Fibroblast of lung (primary cell): ENCODE results near the gene COL4A2. TPM values are rescaled to one million over a fixed set of nuclear protein-coding genes. Genes with fewer than 3 reads are reported as not detected.

Source experiments
- DNase-seq, 2 donors: peaks; one replicate each; pipeline versions ENCODE4 v3.0.0 to v3.0.0-alpha.2; 2010; ENCODE audit warnings: low read depth in 2 of 2
- H2AFZ ChIP-seq: 2 replicates; pipeline ENCODE4 v1.5.1; 2012; ENCODE audit warnings: low read length, control low read depth, inconsistent platforms
- H3K27ac ChIP-seq: 2 replicates; pipeline ENCODE4 v1.5.1; 2011; ENCODE audit warnings: low read length, control low read depth; ENCODE audit not compliant: insufficient read depth
- H3K27me3 ChIP-seq: 2 replicates; pipeline ENCODE4 v1.5.1; 2011; ENCODE audit warnings: mild to moderate bottlenecking, low read length; ENCODE audit not compliant: control insufficient read depth, insufficient read depth
- H3K36me3 ChIP-seq: 2 replicates; pipeline ENCODE4 v1.5.1; 2011; ENCODE audit warnings: low read length; ENCODE audit not compliant: control insufficient read depth, insufficient read depth
- H3K4me1 ChIP-seq: 2 replicates; pipeline ENCODE4 v1.5.1; 2011; ENCODE audit warnings: low read length; ENCODE audit not compliant: control insufficient read depth, insufficient read depth; ENCODE audit errors: extremely low read depth
- H3K4me2 ChIP-seq: 2 replicates; pipeline ENCODE4 v1.5.1; 2011; ENCODE audit warnings: low read length, control low read depth; ENCODE audit not compliant: insufficient read depth; ENCODE audit errors: extremely low read depth
- H3K4me3 ChIP-seq, 4 experiments: fragments of 200-600 bp in 1 of 4; sonication (generic) in 1 of 4; replicated peaks in 1 of 4; 2 replicates each; pipeline ENCODE4 v1.5.1; 2011 to 2016; ENCODE audit warnings: low read length in 4 of 4, low read depth in 3 of 4, mild to moderate bottlenecking in 3 of 4, control low read depth in 2 of 4, inconsistent platforms in 1 of 4, mixed read lengths in 1 of 4; ENCODE audit not compliant: insufficient read depth in 1 of 4; ENCODE audit errors: control extremely low read depth in 1 of 4
- H3K79me2 ChIP-seq: 2 replicates; pipeline ENCODE4 v1.5.1; 2012; ENCODE audit warnings: mild to moderate bottlenecking, low read length, inconsistent platforms; ENCODE audit not compliant: control insufficient read depth, insufficient read depth
- H3K9ac ChIP-seq: 2 replicates; pipeline ENCODE4 v1.5.1; 2011; ENCODE audit warnings: mild to moderate bottlenecking, low read length, control low read depth; ENCODE audit not compliant: insufficient read depth
- H3K9me3 ChIP-seq: 2 replicates; pipeline ENCODE4 v1.5.1; 2012; ENCODE audit warnings: low read depth, low read length; ENCODE audit not compliant: control insufficient read depth, insufficient read depth
- H4K20me1 ChIP-seq: 2 replicates; pipeline ENCODE4 v1.5.1; 2011; ENCODE audit warnings: low read length; ENCODE audit not compliant: control insufficient read depth, insufficient read depth; ENCODE audit errors: extremely low read depth
- CTCF ChIP-seq, 2 donors: IDR thresholded peaks in 1 of 2; conservative IDR thresholded peaks in 1 of 2; 1 replicate in 1 of 2; 2 replicates in 1 of 2; pipeline ENCODE4 v1.5.1; 2011 to 2012; ENCODE audit warnings: low read length in 2 of 2, control low read depth in 1 of 2, inconsistent platforms in 1 of 2, low read depth in 1 of 2, mild to moderate bottlenecking in 1 of 2
- EZH2 ChIP-seq: IDR thresholded peaks from 2 replicates; pipeline ENCODE4 v1.5.1; 2012; ENCODE audit warnings: low read length, control low read depth, mild to moderate bottlenecking; ENCODE audit errors: missing control alignments
- polyA plus RNA-seq, 2 donors: library from polyadenylated mRNA; depleted of rRNA in 1 of 2; stranded (reverse) in 1 of 2; unstranded in 1 of 2; fragments of >200 nt; gene quantifications; 2 replicates each; pipeline ENCODE4 v1.2.1, GENCODE V29; 2011 to 2012; ENCODE audit warnings: missing spikeins in 1 of 2
- total RNA-seq: library from RNA; depleted of rRNA; stranded (reverse); fragments of >200 nt; gene quantifications from 2 replicates; pipeline ENCODE4 v1.2.1, GENCODE V29; 2014

COL4A2 gene
- total and polyA plus RNA-seq, 2 donors (not counting 1 experiment from before 2014, with no cell fraction given), result 93.1 to 463 TPM

GRCh38 chr13:110330491-110331011 is 23.5 kb downstream of the COL4A2 start:
- Histone ChIP-seq H3K4me1 (peaks cover 33% of the 10 kb centered on the region), H2AFZ (no peak overlapping the region), H3K27ac (peak overlapping the region; percentile 95), H3K36me3 (no peaks in the 10 kb centered on the region), H3K27me3 (no peaks in the 10 kb centered on the region), H4K20me1 (no peaks in the 10 kb centered on the region), H3K9me3 (no peaks in the 10 kb centered on the region), H3K4me2 (peak overlapping the region; percentile 75), H3K9ac (peak overlapping the region; percentile 58), H3K4me3 (peak overlapping the region; percentile 10 to 38 (median 26)), H3K79me2 (peaks cover 57% of the 10 kb centered on the region)
- TF ChIP-seq EZH2, result no peak
- TF ChIP-seq CTCF (conservative IDR thresholded peaks at IDR 0.05 in 1 of 2, IDR thresholded peaks at IDR 0.05 in 1 of 2; ENCODE audit: low read depth in 1 of 2, low read length in 2 of 2), result no peak
- DNase-seq, result peak; percentile 48 to 86

- Histone ChIP-seq H4K20me1 (no peaks in the 10 kb centered on the region), H3K4me3 (peak overlapping the region in 1 of 4 experiments; percentile 3), H3K27ac (peak overlapping the region; percentile 95), H3K4me2 (peak overlapping the region; percentile 81), H3K36me3 (no peaks in the 10 kb centered on the region), H3K79me2 (peaks cover 52% of the 10 kb centered on the region), H3K27me3 (no peaks in the 10 kb centered on the region), H3K9ac (peak overlapping the region; percentile 3), H3K4me1 (peaks cover 28% of the 10 kb centered on the region), H3K9me3 (no peaks in the 10 kb centered on the region), H2AFZ (no peak overlapping the region)
- TF ChIP-seq EZH2, result no peak
- no peak for TF ChIP-seq CTCF (conservative IDR thresholded peaks at IDR 0.05 in 1 of 2, IDR thresholded peaks at IDR 0.05 in 1 of 2; ENCODE audit: low read depth in 1 of 2, low read length in 2 of 2)
- peak; percentile 76 to 98 for DNase-seq
These were observed 24.3 kb downstream of the COL4A2 start for GRCh38 chr13:110331362-110331761.

- Histone ChIP-seq H3K4me3 (no peak overlapping the region), H3K9ac (no peak overlapping the region), H3K79me2 (peaks cover 53% of the 10 kb centered on the region), H2AFZ (no peak overlapping the region), H3K36me3 (no peaks in the 10 kb centered on the region), H3K9me3 (no peaks in the 10 kb centered on the region), H3K27me3 (no peaks in the 10 kb centered on the region), H3K27ac (no peak overlapping the region), H3K4me1 (peaks cover 27% of the 10 kb centered on the region), H4K20me1 (no peaks in the 10 kb centered on the region), H3K4me2 (no peak overlapping the region)
- no peak for TF ChIP-seq EZH2
- no peak for TF ChIP-seq CTCF (conservative IDR thresholded peaks at IDR 0.05 in 1 of 2, IDR thresholded peaks at IDR 0.05 in 1 of 2; ENCODE audit: low read depth in 1 of 2, low read length in 2 of 2)
- peak in 1 of 2 donors; percentile 74 for DNase-seq
These were observed 25.7 kb downstream of the COL4A2 start for GRCh38 chr13:110332750-110333149.
